Adipocyte (in vitro differentiated cells): ENCODE results near the gene EMILIN1.
"Not testable (repeated sequence)": the region's sequence is repeated elsewhere in the genome, so short reads cannot be mapped to it uniquely, and the experiment has no call there.

Experiments used
- DNase-seq: peaks from one replicate; pipeline ENCODE4 v3.0.0-alpha.2; 2015; ENCODE audit warnings: low read depth
- H3K27me3 ChIP-seq: replicated peaks from 2 replicates; pipeline ENCODE4 v1.7.0; 2013; ENCODE audit warnings: mild to moderate bottlenecking, low read length, moderate library complexity; ENCODE audit not compliant: control insufficient read depth, insufficient read depth
- H3K36me3 ChIP-seq: 2 replicates; pipeline ENCODE4 v1.7.0; 2013; ENCODE audit warnings: low read length, mild to moderate bottlenecking, moderate library complexity; ENCODE audit not compliant: control insufficient read depth, insufficient read depth, severe bottlenecking
- H3K4me1 ChIP-seq: 2 replicates; pipeline ENCODE4 v1.7.0; 2013; ENCODE audit warnings: mild to moderate bottlenecking, low read length, moderate library complexity; ENCODE audit not compliant: control insufficient read depth, insufficient read depth
- H3K4me3 ChIP-seq: 2 replicates; pipeline ENCODE4 v1.7.0; 2013; ENCODE audit warnings: mild to moderate bottlenecking, low read length, moderate library complexity
- H3K9ac ChIP-seq: 2 replicates; pipeline ENCODE4 v1.7.0; 2013; ENCODE audit warnings: mild to moderate bottlenecking, low read length, moderate library complexity
- H3K9me3 ChIP-seq: 2 replicates; pipeline ENCODE4 v1.7.0; 2013; ENCODE audit warnings: mild to moderate bottlenecking, low read length, moderate library complexity; ENCODE audit not compliant: control insufficient read depth

EMILIN1 gene

GRCh38 chr2:27099334-27099955 lies 21.0 kb downstream of the EMILIN1 start:
- DNase-seq = no peak
- Histone ChIP-seq H3K27me3 (peaks cover 2% of the 10 kb centered on the region), H3K9ac (no peak overlapping the region), H3K4me3 (no peak overlapping the region), H3K9me3 (no peaks in the 10 kb centered on the region), H3K36me3 (no peaks in the 10 kb centered on the region), H3K4me1 (peaks cover 16% of the 10 kb centered on the region)

GRCh38 chr2:27100036-27100435 lies 21.6 kb downstream of the EMILIN1 start:
- H3K27me3 ChIP-seq = peaks cover 2% of the 10 kb centered on the region
- H3K4me1 ChIP-seq = peaks cover 16% of the 10 kb centered on the region
- H3K36me3 ChIP-seq = no peaks in the 10 kb centered on the region
- DNase-seq = no peak
- H3K9me3 ChIP-seq = no peaks in the 10 kb centered on the region
- no peak overlapping the region for H3K4me3 ChIP-seq
- no peak overlapping the region for H3K9ac ChIP-seq

DNA sequence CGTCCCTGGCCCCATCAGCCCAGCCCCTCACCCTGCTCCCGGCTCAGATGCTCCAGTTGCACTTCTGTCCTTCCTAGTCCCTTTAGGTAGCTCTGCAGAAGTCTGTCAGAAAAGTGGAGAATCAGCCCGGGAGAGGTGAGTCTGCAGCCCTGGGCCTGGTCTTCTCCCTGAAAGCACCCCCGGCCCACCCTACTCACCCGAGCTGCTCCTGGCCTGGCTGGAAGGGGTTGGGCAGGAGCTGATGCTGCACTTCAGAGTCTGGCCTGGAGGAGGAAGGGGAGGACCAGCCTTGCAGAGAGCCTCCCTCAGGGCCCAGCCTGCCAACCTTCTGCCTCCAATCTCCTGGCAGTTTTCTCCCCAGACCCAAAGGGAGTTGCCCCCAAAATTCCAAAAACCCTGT lies 23.9 kb downstream of the EMILIN1 start:
- H3K4me1 ChIP-seq = peaks cover 12% of the 10 kb centered on the region
- H3K36me3 ChIP-seq = no peaks in the 10 kb centered on the region
- H3K27me3 ChIP-seq = peaks cover 2% of the 10 kb centered on the region
- no peaks in the 10 kb centered on the region for H3K9me3 ChIP-seq
- H3K9ac ChIP-seq = no peak overlapping the region
- no peak for DNase-seq
- no peak overlapping the region for H3K4me3 ChIP-seq

DNA sequence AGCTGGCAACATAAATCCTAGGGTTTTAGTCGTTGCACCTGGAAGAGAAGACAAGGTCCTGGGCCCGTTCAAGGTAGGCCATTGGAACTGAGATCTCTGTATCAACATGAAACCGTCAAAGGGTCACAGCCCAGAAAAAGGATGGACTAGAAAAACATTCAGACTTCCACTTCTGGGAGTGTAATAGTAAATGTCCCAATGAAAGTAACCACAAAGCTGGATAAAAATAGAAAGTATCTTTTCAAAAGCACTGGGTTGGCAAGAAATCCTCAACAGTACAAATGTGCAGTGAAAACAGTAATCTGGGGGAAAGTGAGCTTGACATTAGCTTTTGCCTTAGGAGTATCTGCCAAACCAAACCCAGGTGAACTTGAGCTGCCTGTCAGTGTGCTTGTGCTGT lies 27.6 kb downstream of the EMILIN1 start:
- no peak for DNase-seq
- H3K36me3 ChIP-seq = no peaks in the 10 kb centered on the region
- peak overlapping the region; percentile 39 for H3K9ac ChIP-seq
- no peaks in the 10 kb centered on the region for H3K9me3 ChIP-seq
- no peak overlapping the region for H3K4me3 ChIP-seq
- peaks cover 12% of the 10 kb centered on the region for H3K4me1 ChIP-seq
- peaks cover 2% of the 10 kb centered on the region for H3K27me3 ChIP-seq

GRCh38 chr2:27108221-27108620 lies 29.8 kb downstream of the EMILIN1 start:
- Histone ChIP-seq H3K4me1 (peaks cover 12% of the 10 kb centered on the region), H3K4me3 (no peak overlapping the region), H3K27me3 (no peaks in the 10 kb centered on the region), H3K9ac (no peak overlapping the region), H3K36me3 (no peaks in the 10 kb centered on the region), H3K9me3 (no peaks in the 10 kb centered on the region)
- DNase-seq = no peak

- H3K9ac ChIP-seq = no peak overlapping the region
- H3K9me3 ChIP-seq = no peaks in the 10 kb centered on the region
- H3K27me3 ChIP-seq = no peaks in the 10 kb centered on the region
- H3K4me3 ChIP-seq = no peak overlapping the region
- H3K4me1 ChIP-seq = peaks cover 12% of the 10 kb centered on the region
- no peaks in the 10 kb centered on the region for H3K36me3 ChIP-seq
- no peak for DNase-seq
Observed at GRCh38 chr2:27109083-27109482, 30.7 kb downstream of the EMILIN1 start.

GRCh38 chr2:27110603-27111352 lies 32.4 kb downstream of the EMILIN1 start:
- H3K4me1 ChIP-seq = peaks cover 10% of the 10 kb centered on the region
- DNase-seq, H3K36me3 ChIP-seq, H3K4me3 ChIP-seq, H3K9ac ChIP-seq, H3K9me3 ChIP-seq, H3K27me3 ChIP-seq: not testable (repeated sequence)

- not testable (repeated sequence) for H3K4me1 ChIP-seq, H3K9me3 ChIP-seq, H3K27me3 ChIP-seq, DNase-seq, H3K4me3 ChIP-seq, H3K9ac ChIP-seq, H3K36me3 ChIP-seq
Observed at GRCh38 chr2:27111392-27112078, 33.1 kb downstream of the EMILIN1 start.

DNA sequence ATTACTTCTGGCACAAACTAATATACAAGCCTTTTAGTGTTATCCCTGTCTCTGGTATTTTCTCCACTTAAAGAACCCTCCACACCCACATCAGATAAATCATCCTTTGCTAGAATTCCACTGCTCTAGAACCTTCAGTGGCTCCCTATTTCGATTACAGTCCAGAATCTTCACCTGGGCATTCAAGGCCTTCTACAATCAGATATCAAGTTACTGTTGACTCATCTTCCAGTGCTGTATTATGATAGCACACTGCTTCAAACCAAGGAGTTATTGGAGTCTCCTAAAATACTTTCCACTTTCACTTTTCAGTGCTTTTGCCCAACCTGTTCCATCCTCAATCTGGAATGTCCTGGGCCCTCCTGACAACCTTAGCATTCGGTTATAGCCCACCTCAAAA lies 37.1 kb downstream of the EMILIN1 start:
- H3K9ac ChIP-seq = no peak overlapping the region
- no peak overlapping the region for H3K4me3 ChIP-seq
- no peaks in the 10 kb centered on the region for H3K9me3 ChIP-seq
- H3K27me3 ChIP-seq = peaks cover 3% of the 10 kb centered on the region
- H3K36me3 ChIP-seq = no peaks in the 10 kb centered on the region
- no peak for DNase-seq
- peaks cover 4% of the 10 kb centered on the region for H3K4me1 ChIP-seq

DNA sequence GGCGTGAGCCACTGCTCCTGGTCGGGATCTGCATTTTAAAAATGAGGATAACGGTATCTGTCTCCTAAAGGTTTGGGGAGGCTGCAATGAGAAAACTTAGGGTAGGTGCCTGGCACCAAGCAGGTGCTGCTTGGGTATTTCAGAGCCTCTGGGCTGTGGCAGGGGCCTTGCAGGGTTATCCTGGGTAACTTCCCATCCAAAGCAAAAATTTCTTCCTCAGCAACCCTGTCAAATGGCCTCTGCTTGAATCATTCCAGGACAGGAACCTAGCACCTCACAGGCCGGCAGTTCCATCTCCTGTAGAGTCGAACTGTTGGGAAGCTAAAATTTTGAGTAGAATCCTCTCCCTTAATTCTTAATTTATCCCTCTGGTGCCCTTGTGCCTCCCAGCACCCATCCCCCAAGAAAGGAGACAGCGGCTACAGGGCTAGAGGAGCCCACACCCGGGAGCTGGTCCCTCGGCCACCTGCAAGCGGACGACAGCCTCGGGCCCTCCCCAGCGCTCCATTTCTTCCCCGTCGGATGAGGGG lies 39.6 kb downstream of the EMILIN1 start:
- no peaks in the 10 kb centered on the region for H3K36me3 ChIP-seq
- H3K4me3 ChIP-seq = peak overlapping the region; percentile 78
- DNase-seq = no peak
- no peaks in the 10 kb centered on the region for H3K9me3 ChIP-seq
- H3K4me1 ChIP-seq = peaks cover 5% of the 10 kb centered on the region
- peaks cover 10% of the 10 kb centered on the region for H3K27me3 ChIP-seq
- H3K9ac ChIP-seq = peak overlapping the region; percentile 79
